CD8-positive, alpha-beta memory T cell (primary cell): ENCODE data around the gene DOHH. TPM values are rescaled to one million over a fixed set of nuclear protein-coding genes. Genes with fewer than 3 reads are reported as not detected.

Source experiments
- CTCF ChIA-PET: fragments of 350-600 bp; sonication (Branson Sonifier 250); formaldehyde crosslinking; loops from one replicate; lab custom pipeline; 2021; ENCODE audit warnings: antibody characterized with exemption; lab: Charles Lee
- POLR2A ChIA-PET: fragments of 350-600 bp; sonication (Branson Sonifier 250); formaldehyde crosslinking; loops from one replicate; lab custom pipeline; 2021; ENCODE audit warnings: antibody characterized with exemption; lab: Charles Lee
- DNase-seq, 5 donors: peaks; one replicate each; pipeline versions ENCODE4 v3.0.0 to v3.0.0-alpha.2; 2020 to 2022; ENCODE audit warnings: mixed read lengths in 1 of 5
- H3K27ac ChIP-seq: one replicate; pipeline ENCODE4 v1.7.0; 2013; ENCODE audit warnings: low read depth, mild to moderate bottlenecking, low read length, moderate library complexity
- H3K27me3 ChIP-seq: 2 replicates; pipeline ENCODE4 v1.7.0; 2013; ENCODE audit warnings: low read length, mild to moderate bottlenecking; ENCODE audit not compliant: insufficient read depth, poor library complexity, severe bottlenecking
- H3K36me3 ChIP-seq: 2 replicates; pipeline ENCODE4 v1.7.0; 2013; ENCODE audit warnings: mild to moderate bottlenecking, low read length, moderate library complexity; ENCODE audit not compliant: insufficient read depth
- H3K4me1 ChIP-seq: 2 replicates; pipeline ENCODE4 v1.7.0; 2013; ENCODE audit warnings: mild to moderate bottlenecking, low read length, moderate library complexity; ENCODE audit not compliant: insufficient read depth
- H3K4me3 ChIP-seq: 2 replicates; pipeline ENCODE4 v1.7.0; 2013; ENCODE audit warnings: mild to moderate bottlenecking, low read length
- H3K9me3 ChIP-seq: 2 replicates; pipeline ENCODE4 v1.7.0; 2013; ENCODE audit warnings: mild to moderate bottlenecking, low read length
- H3K27ac Mint-ChIP-seq, 8 donors: one replicate each; pipeline ENCODE4 v1.8.0; 2020 to 2021; ENCODE audit warnings: mixed read lengths in 8 of 8, mild to moderate bottlenecking in 6 of 8, inconsistent platforms in 3 of 8, moderate library complexity in 3 of 8
- H3K27me3 Mint-ChIP-seq, 2 donors: one replicate each; pipeline ENCODE4 v1.8.0; 2020 to 2021; ENCODE audit warnings: mixed read lengths in 2 of 2, mild to moderate bottlenecking in 1 of 2, moderate library complexity in 1 of 2
- H3K36me3 Mint-ChIP-seq, 3 donors: one replicate each; pipeline ENCODE4 v1.8.0; 2020 to 2021; ENCODE audit warnings: mixed read lengths in 3 of 3, inconsistent platforms in 1 of 3, mild to moderate bottlenecking in 1 of 3
- H3K4me1 Mint-ChIP-seq, 3 donors: one replicate each; pipeline ENCODE4 v1.8.0; 2020 to 2021; ENCODE audit warnings: mixed read lengths in 3 of 3, inconsistent platforms in 1 of 3, mild to moderate bottlenecking in 1 of 3
- H3K4me3 Mint-ChIP-seq, 7 donors: one replicate each; pipeline ENCODE4 v1.8.0; 2020 to 2021; ENCODE audit warnings: mixed read lengths in 7 of 7, mild to moderate bottlenecking in 6 of 7, moderate library complexity in 4 of 7, inconsistent platforms in 2 of 7
- H3K9me3 Mint-ChIP-seq, 5 donors: one replicate each; pipeline ENCODE4 v1.8.0; 2020 to 2022; ENCODE audit warnings: mixed read lengths in 5 of 5, mild to moderate bottlenecking in 3 of 5, moderate library complexity in 2 of 5, inconsistent platforms in 1 of 5
- polyA plus RNA-seq: library from polyadenylated mRNA; unstranded; fragments of 300-500 nt; fragmentation: Illumina TruSeq; gene quantifications from one replicate; pipeline ENCODE4 v1.2.3, GENCODE V29; 2021
- total RNA-seq, 2 experiments: library from RNA; stranded (reverse); gene quantifications; one replicate each; pipeline ENCODE4 v1.2.3, GENCODE V29; 2021

Gene DOHH
- total and polyA plus RNA-seq, 3 experiments from 2014 or later = 14.0 to 21.4 (median 21.3) TPM

- Mint-ChIP-seq H3K4me1 (peaks cover 5 to 10% (median 7%) of the 10 kb centered on the region in 3 donors), H3K4me3 (no peak overlapping the region), H3K27me3 (no peaks in the 10 kb centered on the region), H3K27ac (no peak overlapping the region), H3K36me3 (peaks cover 0 to 53% (median 2%) of the 10 kb centered on the region in 3 donors), H3K9me3 (no peaks in the 10 kb centered on the region)
- H3K27ac ChIP-seq = no peak overlapping the region
- no peaks in the 10 kb centered on the region for H3K36me3 ChIP-seq
- no peak overlapping the region for H3K4me3 ChIP-seq
- POLR2A ChIA-PET = no interaction called here
- no peaks in the 10 kb centered on the region for H3K27me3 ChIP-seq
- CTCF ChIA-PET = no interaction called here
- DNase-seq = no peak
- H3K4me1 ChIP-seq = no peaks in the 10 kb centered on the region
- no peaks in the 10 kb centered on the region for H3K9me3 ChIP-seq
Measured at GRCh38 chr19:3493651-3494050, 6.8 kb downstream of the DOHH start.

DNA sequence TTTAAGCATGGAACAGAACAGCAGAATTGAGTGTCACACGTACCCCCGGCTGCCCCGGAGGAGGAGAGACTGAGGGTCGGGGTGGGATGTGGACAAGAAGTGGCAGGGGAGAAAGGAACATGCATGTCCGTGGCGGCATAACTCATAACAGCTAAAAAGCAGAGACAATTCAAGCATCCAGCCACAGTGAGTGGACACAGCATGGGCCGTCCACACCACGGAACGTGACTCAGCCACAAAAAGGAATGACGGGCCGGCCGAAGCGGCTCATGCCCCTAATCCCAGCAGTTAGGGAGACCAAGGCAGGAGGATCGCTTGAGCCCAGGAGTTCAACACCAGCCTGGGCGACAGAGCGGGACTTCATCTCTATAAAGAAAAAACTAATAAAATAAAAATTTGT is 7.6 kb downstream of the DOHH start:
- Mint-ChIP-seq H3K36me3 (peaks cover 0 to 56% (median 2%) of the 10 kb centered on the region in 3 donors), H3K4me3 (no peak overlapping the region), H3K4me1 (peaks cover 4 to 6% (median 5%) of the 10 kb centered on the region in 3 donors), H3K9me3 (no peaks in the 10 kb centered on the region), H3K27ac (no peak overlapping the region), H3K27me3 (no peaks in the 10 kb centered on the region)
- ChIA-PET POLR2A (no interaction called here), CTCF (no interaction called here)
- Histone ChIP-seq H3K4me3 (no peak overlapping the region), H3K27me3 (no peaks in the 10 kb centered on the region), H3K36me3 (no peaks in the 10 kb centered on the region), H3K4me1 (no peaks in the 10 kb centered on the region), H3K27ac (no peak overlapping the region), H3K9me3 (no peaks in the 10 kb centered on the region)
- DNase-seq = no peak

- Histone ChIP-seq H3K4me1 (no peaks in the 10 kb centered on the region), H3K36me3 (no peaks in the 10 kb centered on the region), H3K27me3 (no peaks in the 10 kb centered on the region), H3K27ac (no peak overlapping the region), H3K9me3 (no peaks in the 10 kb centered on the region), H3K4me3 (no peak overlapping the region)
- Mint-ChIP-seq H3K4me1 (peaks cover 2 to 5% (median 3%) of the 10 kb centered on the region in 3 donors), H3K4me3 (no peak overlapping the region), H3K9me3 (no peaks in the 10 kb centered on the region), H3K27ac (no peak overlapping the region), H3K27me3 (no peaks in the 10 kb centered on the region), H3K36me3 (peaks cover 0 to 55% (median 2%) of the 10 kb centered on the region in 3 donors)
- ChIA-PET CTCF (interaction anchor here (1.3 kb wide), 1 partner anchor 166 kb away, joined by 3 read pairs; no protein-coding TSS in a partner anchor), POLR2A (no interaction called here)
- DNase-seq = peak in 1 of 5 donors; percentile 44
Measured at GRCh38 chr19:3492131-3492839, 8.2 kb downstream of the DOHH start.

DNA sequence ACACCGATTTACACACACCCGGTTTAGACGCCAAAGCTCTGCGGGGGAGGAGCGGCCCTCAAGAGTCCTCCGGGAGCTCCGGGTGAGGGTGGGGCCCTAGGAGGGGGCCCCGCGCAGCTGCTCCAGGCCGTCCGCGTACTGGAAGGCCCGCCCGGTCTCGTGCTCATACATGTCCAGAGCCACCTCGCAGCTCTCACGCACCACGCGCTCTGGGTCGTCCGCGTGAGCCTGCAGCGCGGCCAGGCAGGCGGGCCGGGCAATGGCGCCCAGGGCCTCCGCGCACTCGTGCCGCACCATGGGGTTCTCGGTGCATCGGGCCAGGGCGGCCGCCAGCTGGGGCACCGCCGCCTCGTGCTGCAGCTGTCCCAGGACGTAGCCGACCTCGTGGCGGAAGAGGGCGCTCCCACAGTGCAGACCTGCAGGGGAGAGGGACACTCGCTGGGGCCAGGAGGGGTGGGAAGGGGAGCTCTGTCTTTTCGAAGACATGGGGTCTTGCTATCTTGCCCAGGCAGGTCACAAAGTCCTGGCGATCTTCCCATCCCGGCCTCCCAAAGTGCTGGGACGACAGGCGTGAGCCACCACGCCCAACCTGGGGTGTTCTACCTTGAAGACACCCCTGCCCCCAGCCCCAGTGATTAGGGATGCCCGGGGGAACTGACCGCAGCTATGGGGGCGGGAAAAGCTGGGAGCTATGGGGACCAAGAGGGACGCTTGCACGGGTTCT is 8.9 kb downstream of the DOHH start:
- peak in 1 of 5 donors; percentile 47 for DNase-seq
- Mint-ChIP-seq H3K36me3 (peaks cover 0 to 48% (median 4%) of the 10 kb centered on the region in 3 donors), H3K9me3 (no peaks in the 10 kb centered on the region), H3K27me3 (no peaks in the 10 kb centered on the region), H3K27ac (no peak overlapping the region), H3K4me1 (no peaks in the 10 kb centered on the region), H3K4me3 (no peak overlapping the region)
- H3K36me3 ChIP-seq = no peaks in the 10 kb centered on the region
- no peaks in the 10 kb centered on the region for H3K4me1 ChIP-seq
- H3K27ac ChIP-seq = no peak overlapping the region
- CTCF ChIA-PET = interaction anchor here (1.3 to 1.5 kb wide), 2 partner anchors 9 to 165 kb away, joined by 3 read pairs; partner anchors contain the start of gene DOHH
- H3K9me3 ChIP-seq = no peaks in the 10 kb centered on the region
- no peak overlapping the region for H3K4me3 ChIP-seq
- POLR2A ChIA-PET = no interaction called here
- H3K27me3 ChIP-seq = no peaks in the 10 kb centered on the region

- H3K36me3 ChIP-seq = no peaks in the 10 kb centered on the region
- DNase-seq = no peak
- peaks cover 0 to 5% (median 2%) of the 10 kb centered on the region in 3 donors for H3K36me3 Mint-ChIP-seq
- CTCF ChIA-PET = interaction anchor here (0.8 kb wide), 1 partner anchor 11 kb away, joined by 3 read pairs; no protein-coding TSS in a partner anchor
- no peak within 1 kb of the TSS for H3K4me3 Mint-ChIP-seq
- no peaks in the 10 kb centered on the region for H3K9me3 ChIP-seq
- no peak within 1 kb of the TSS for H3K27ac ChIP-seq
- POLR2A ChIA-PET = no interaction called here
- H3K27me3 Mint-ChIP-seq = peaks cover 0 to 4% of the 10 kb centered on the region in 2 donors
- no peaks in the 10 kb centered on the region for H3K9me3 Mint-ChIP-seq
- no peaks in the 10 kb centered on the region for H3K27me3 ChIP-seq
- peak within 1 kb of the TSS in 1 of 8 donors; percentile 91 for H3K27ac Mint-ChIP-seq
- H3K4me1 ChIP-seq = peaks cover 9% of the 10 kb centered on the region
- H3K4me3 ChIP-seq = no peak within 1 kb of the TSS
- peaks cover 6 to 11% (median 9%) of the 10 kb centered on the region in 3 donors for H3K4me1 Mint-ChIP-seq
Measured at GRCh38 chr19:3483226-3483628, 17.2 kb downstream of the DOHH start, which contains the start of gene SMIM44. TSS of gene SMIM44 (minus strand) at chr19:3483441. CDS start at chr19:3483403, 38 bp downstream.

GRCh38 chr19:3482507-3483225 is 17.8 kb downstream of the DOHH start:
- no peak for DNase-seq
- peaks cover 10 to 16% (median 12%) of the 10 kb centered on the region in 3 donors for H3K4me1 Mint-ChIP-seq
- POLR2A ChIA-PET = no interaction called here
- no peaks in the 10 kb centered on the region for H3K27me3 ChIP-seq
- no peak overlapping the region for H3K27ac ChIP-seq
- no peak overlapping the region for H3K27ac Mint-ChIP-seq
- H3K4me3 Mint-ChIP-seq = no peak overlapping the region
- CTCF ChIA-PET = no interaction called here
- no peaks in the 10 kb centered on the region for H3K36me3 ChIP-seq
- H3K4me1 ChIP-seq = peaks cover 9% of the 10 kb centered on the region
- H3K9me3 Mint-ChIP-seq = no peaks in the 10 kb centered on the region
- peaks cover 0 to 2% (median 0%) of the 10 kb centered on the region in 3 donors for H3K36me3 Mint-ChIP-seq
- no peaks in the 10 kb centered on the region for H3K9me3 ChIP-seq
- H3K4me3 ChIP-seq = no peak overlapping the region
- peaks cover 0 to 4% of the 10 kb centered on the region in 2 donors for H3K27me3 Mint-ChIP-seq

GRCh38 chr19:3481241-3482090 is 19.0 kb downstream of the DOHH start:
- Mint-ChIP-seq H3K27ac (no peak overlapping the region), H3K27me3 (peaks cover 0 to 4% of the 10 kb centered on the region in 2 donors), H3K36me3 (no peaks in the 10 kb centered on the region), H3K4me1 (peaks cover 10 to 16% (median 12%) of the 10 kb centered on the region in 3 donors), H3K9me3 (no peaks in the 10 kb centered on the region), H3K4me3 (no peak overlapping the region)
- H3K27ac ChIP-seq = no peak overlapping the region
- DNase-seq = no peak
- H3K36me3 ChIP-seq = no peaks in the 10 kb centered on the region
- POLR2A ChIA-PET = no interaction called here
- H3K9me3 ChIP-seq = no peaks in the 10 kb centered on the region
- CTCF ChIA-PET = interaction anchor here (1.5 kb wide), 1 partner anchor 8 kb away, joined by 3 read pairs; no protein-coding TSS in a partner anchor
- peaks cover 9% of the 10 kb centered on the region for H3K4me1 ChIP-seq
- no peak overlapping the region for H3K4me3 ChIP-seq
- no peaks in the 10 kb centered on the region for H3K27me3 ChIP-seq
